DND-41 (cell line): ENCODE measurements around the gene TRIP10.
"Not testable (repeated sequence)": the region's sequence is repeated elsewhere in the genome, so short reads cannot be mapped to it uniquely, and the experiment has no call there.

Experiments
- ATAC-seq: fragments of 200-7000 bp; cut with Tn5 transposase; 3 replicates; pipeline ENCODE4 v1.9.1; 2021; ENCODE audit warnings: low read depth; ENCODE audit not compliant: insufficient read depth
- DNase-seq: peaks from one replicate; pipeline ENCODE4 v3.0.0-alpha.2; 2020
- H2AFZ ChIP-seq: 2 replicates; pipeline ENCODE4 v1.6.0; 2012; ENCODE audit warnings: low read depth, low read length
- H3K27ac ChIP-seq: 2 replicates; pipeline ENCODE4 v1.5.1; 2012; ENCODE audit warnings: low read length, inconsistent platforms
- H3K27me3 ChIP-seq: fragments of 200-600 bp; sonication (generic); 2 replicates; pipeline ENCODE4 v1.6.0; 2012; ENCODE audit warnings: low read length, mild to moderate bottlenecking, inconsistent platforms; ENCODE audit not compliant: insufficient read depth, poor library complexity
- H3K36me3 ChIP-seq: 2 replicates; pipeline ENCODE4 v1.5.1; 2012; ENCODE audit warnings: low read length, inconsistent platforms; ENCODE audit not compliant: insufficient read depth
- H3K4me1 ChIP-seq: 2 replicates; pipeline ENCODE4 v1.5.1; 2012; ENCODE audit warnings: mild to moderate bottlenecking, low read length; ENCODE audit not compliant: insufficient read depth
- H3K4me2 ChIP-seq: 2 replicates; pipeline ENCODE4 v1.6.0; 2012; ENCODE audit warnings: mild to moderate bottlenecking, moderate library complexity, low read length, inconsistent platforms; ENCODE audit not compliant: insufficient read depth
- H3K4me3 ChIP-seq, 2 experiments: fragments of 200-600 bp in 1 of 2; shearing (Covaris generic) in 1 of 2; 2 replicates each; pipeline ENCODE4 v1.5.1; 2012 to 2016; ENCODE audit warnings: inconsistent platforms in 2 of 2, low read length in 2 of 2, mild to moderate bottlenecking in 2 of 2, low read depth in 1 of 2, moderate library complexity in 1 of 2
- H3K79me2 ChIP-seq: 2 replicates; pipeline ENCODE4 v1.6.0; 2012; ENCODE audit warnings: low read length, inconsistent platforms; ENCODE audit not compliant: insufficient read depth
- H3K9ac ChIP-seq: 2 replicates; pipeline ENCODE4 v1.6.0; 2012; ENCODE audit warnings: low read depth, mild to moderate bottlenecking, inconsistent platforms, low read length, moderate library complexity
- H3K9me3 ChIP-seq: 2 replicates; pipeline ENCODE4 v1.5.1; 2012; ENCODE audit warnings: low read length, moderate library complexity, mild to moderate bottlenecking, inconsistent platforms; ENCODE audit not compliant: insufficient read depth, severe bottlenecking
- H4K20me1 ChIP-seq: 2 replicates; pipeline ENCODE4 v1.6.0; 2012; ENCODE audit warnings: low read length; ENCODE audit not compliant: insufficient read depth
- CTCF ChIP-seq: IDR thresholded peaks from 2 replicates; pipeline ENCODE4 v1.5.1; 2012; ENCODE audit warnings: borderline replicate concordance, low read length, moderate library complexity, mild to moderate bottlenecking; ENCODE audit not compliant: poor library complexity, severe bottlenecking; ENCODE audit errors: extremely low read depth
- EZH2 ChIP-seq: IDR thresholded peaks from 3 replicates; pipeline ENCODE4 v1.6.1; 2012; ENCODE audit warnings: borderline replicate concordance, low read depth, mild to moderate bottlenecking, moderate library complexity, low read length, inconsistent platforms; ENCODE audit not compliant: severe bottlenecking

Gene TRIP10

GRCh38 chr19:6797646-6798045, 58.2 kb downstream of the TRIP10 start:
- no peak overlapping the region for H3K4me3 ChIP-seq
- H3K27ac ChIP-seq, result no peak overlapping the region
- ATAC-seq (no peak), DNase-seq (no peak)
- H3K79me2 ChIP-seq, result peaks cover 79% of the 10 kb centered on the region
- H2AFZ ChIP-seq, result no peak overlapping the region
- TF ChIP-seq CTCF (no peak), EZH2 (no peak)
- peaks cover 27% of the 10 kb centered on the region for H3K4me1 ChIP-seq
- no peaks in the 10 kb centered on the region for H3K27me3 ChIP-seq
- H4K20me1 ChIP-seq, result peaks cover 2% of the 10 kb centered on the region; the same call in 1 of the 2 replicates
- peaks cover 10% of the 10 kb centered on the region for H3K36me3 ChIP-seq
- no peak overlapping the region for H3K9ac ChIP-seq
- H3K4me2 ChIP-seq, result no peak overlapping the region
- H3K9me3 ChIP-seq, result no peaks in the 10 kb centered on the region

DNA sequence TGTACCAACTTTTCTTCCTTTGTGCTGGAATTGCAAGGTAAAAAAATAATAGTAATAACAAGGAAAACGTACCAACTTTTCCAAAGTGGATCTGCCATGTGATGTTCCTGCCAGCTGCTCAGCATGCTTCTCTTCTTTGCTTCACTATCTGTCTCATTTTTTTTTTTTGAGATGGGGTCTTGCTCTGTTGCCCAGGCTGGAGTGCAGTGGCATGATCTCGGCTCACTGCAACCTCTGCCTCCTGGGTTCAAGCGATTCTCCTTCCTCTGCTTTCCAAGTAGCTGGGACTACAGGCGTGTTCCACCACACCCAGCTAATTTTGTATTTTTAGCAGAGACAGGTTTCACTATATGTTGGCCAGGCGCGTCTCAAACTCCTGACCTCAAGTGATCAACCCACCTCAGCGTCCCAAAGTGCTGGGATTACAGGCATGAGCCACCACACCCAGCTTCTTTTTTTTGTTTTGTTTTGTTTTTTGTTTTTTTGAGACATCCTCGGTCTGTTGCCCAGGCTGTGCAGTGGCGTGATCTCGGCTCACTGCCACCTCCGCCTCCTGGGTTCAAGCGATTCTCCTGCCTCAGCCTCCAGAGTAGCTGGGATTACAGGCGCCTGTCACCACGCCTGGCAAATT, 60.8 kb downstream of the TRIP10 start:
- not testable (repeated sequence) for H3K36me3 ChIP-seq, H4K20me1 ChIP-seq, H3K4me3 ChIP-seq, ATAC-seq, DNase-seq, H3K9me3 ChIP-seq, H2AFZ ChIP-seq, H3K27me3 ChIP-seq
- Histone ChIP-seq H3K4me1 (peaks cover 33% of the 10 kb centered on the region), H3K4me2 (peak overlapping the region; percentile 82), H3K79me2 (peaks cover 75% of the 10 kb centered on the region), H3K27ac (peak overlapping the region; percentile 98), H3K9ac (peak overlapping the region; percentile 70)

GRCh38 chr19:6800991-6801484, 61.6 kb downstream of the TRIP10 start:
- no peaks in the 10 kb centered on the region for H3K36me3 ChIP-seq
- peaks cover 75% of the 10 kb centered on the region for H3K79me2 ChIP-seq
- TF ChIP-seq EZH2 (no peak), CTCF (no peak)
- H2AFZ ChIP-seq, result peak overlapping the region; percentile 88
- peak overlapping the region; percentile 98 for H3K27ac ChIP-seq
- H3K4me3 ChIP-seq, result peak overlapping the region in 1 of 2 experiments; percentile 60; a peak in 3 of 4 replicates
- H3K9ac ChIP-seq, result peak overlapping the region; percentile 70
- peak overlapping the region; percentile 82 for H3K4me2 ChIP-seq
- no peaks in the 10 kb centered on the region for H3K27me3 ChIP-seq
- ATAC-seq (no peak), DNase-seq (no peak)
- H3K9me3 ChIP-seq, result no peaks in the 10 kb centered on the region
- peaks cover 33% of the 10 kb centered on the region for H3K4me1 ChIP-seq
- no peaks in the 10 kb centered on the region for H4K20me1 ChIP-seq
